ENCODE data around the gene ST14. TPM values are rescaled to one million over a fixed set of nuclear protein-coding genes. Genes with fewer than 3 reads are reported as not detected.

ST14 gene
- total and polyA plus RNA-seq, 2 donors (not counting 3 experiments of a cell fraction or from before 2014, with no cell fraction given): 0.08 TPM; not detected in 1

- intact Hi-C loops (cut with micrococcal nuclease) (no loop called here), dilution Hi-C loops (cut with MboI; ENCODE audit: extremely low pct_ligation_motif_present, low sequenced_read_pairs) (no loop called here)
- Histone ChIP-seq H3K4me1 (ENCODE audit: control insufficient read depth, extremely low read depth, insufficient read depth, low read length) (no peaks in the 10 kb centered on the region), H3K4me3 (replicated peaks in 1 of 3; ENCODE audit: insufficient read depth in 1 of 3, low read depth in 1 of 3, low read length in 3 of 3) (no peak overlapping the region), H3K79me2 (ENCODE audit: control insufficient read depth, insufficient read depth, low read length) (no peaks in the 10 kb centered on the region), H3K36me3 (ENCODE audit: control insufficient read depth in 2 of 2, extremely low read depth in 1 of 2, insufficient read depth in 2 of 2, low read length in 2 of 2) (no peaks in the 10 kb centered on the region), H3K27me3 (ENCODE audit: control insufficient read depth in 2 of 2, insufficient read depth in 2 of 2, low read length in 2 of 2) (no peaks in the 10 kb centered on the region), H3K27ac (ENCODE audit: insufficient read depth, low read depth, low read length) (no peak overlapping the region), H3K4me2 (ENCODE audit: insufficient read depth, low read length) (no peak overlapping the region), H3K9me3 (replicated peaks; ENCODE audit: control insufficient read depth, insufficient read depth, low read length) (no peaks in the 10 kb centered on the region), H2AFZ (ENCODE audit: low read depth, low read length) (no peak overlapping the region), H3K9me1 (replicated peaks; ENCODE audit: control insufficient read depth, extremely low read depth, insufficient read depth, low read length) (no peaks in the 10 kb centered on the region), H3K9ac (replicated peaks; ENCODE audit: extremely low read depth, insufficient read depth, low read length) (no peak overlapping the region), H4K20me1 (replicated peaks; ENCODE audit: control insufficient read depth, extremely low read depth, insufficient read depth, low read length) (no peaks in the 10 kb centered on the region)
- TF ChIP-seq FOS (IDR thresholded peaks at IDR 0.05; ENCODE audit: borderline replicate concordance, insufficient read depth, low read length): no peak
- TF ChIP-seq POLR2AphosphoS5 (IDR thresholded peaks at IDR 0.05; ENCODE audit: insufficient read depth, low read depth, low read length): no peak
- TF ChIP-seq GATA2 (IDR thresholded peaks at IDR 0.05; ENCODE audit: insufficient read depth, insufficient read length, low read depth, low read length): no peak
- TF ChIP-seq POLR2A (IDR thresholded peaks at IDR 0.05; ENCODE audit: low read depth, low read length): no peak
- TF ChIP-seq MAX (IDR thresholded peaks at IDR 0.05; ENCODE audit: insufficient read depth, insufficient read length): no peak
- FAIRE-seq (no peak), DNase-seq (ENCODE audit: low read depth, low spot score) (no peak)
- BruUV-seq (replicated peaks): no TSS peak
- ChIA-PET CTCF (interaction anchor here (0.6 kb wide), 1 partner anchor 15 kb away, joined by 3 read pairs; no protein-coding TSS in a partner anchor), POLR2A (no interaction called here)
Observed at GRCh38 chr11:130198292-130198691, 38.7 kb downstream of the ST14 start.

- no peaks in the 10 kb centered on the region for H3K79me2 ChIP-seq (ENCODE audit: control insufficient read depth, insufficient read depth, low read length)
- no peak overlapping the region for H3K27ac ChIP-seq (ENCODE audit: insufficient read depth, low read depth, low read length)
- H3K9me3 ChIP-seq (replicated peaks; ENCODE audit: control insufficient read depth, insufficient read depth, low read length): no peaks in the 10 kb centered on the region
- no peak overlapping the region for H3K4me2 ChIP-seq (ENCODE audit: insufficient read depth, low read length)
- no peaks in the 10 kb centered on the region for H3K9me1 ChIP-seq (replicated peaks; ENCODE audit: control insufficient read depth, extremely low read depth, insufficient read depth, low read length)
- ChIA-PET CTCF (no interaction called here), POLR2A (no interaction called here)
- BruUV-seq (replicated peaks): no TSS peak
- no peaks in the 10 kb centered on the region for H3K4me1 ChIP-seq (ENCODE audit: control insufficient read depth, extremely low read depth, insufficient read depth, low read length)
- H3K4me3 ChIP-seq (replicated peaks in 1 of 3; ENCODE audit: insufficient read depth in 1 of 3, low read depth in 1 of 3, low read length in 3 of 3): no peak overlapping the region
- dilution Hi-C loops (cut with MboI; ENCODE audit: extremely low pct_ligation_motif_present, low sequenced_read_pairs): no loop called here
- no peaks in the 10 kb centered on the region for H3K27me3 ChIP-seq (ENCODE audit: control insufficient read depth in 2 of 2, insufficient read depth in 2 of 2, low read length in 2 of 2)
- FAIRE-seq (no peak), DNase-seq (ENCODE audit: low read depth, low spot score) (no peak)
- intact Hi-C loops (cut with micrococcal nuclease): no loop called here
- H3K9ac ChIP-seq (replicated peaks; ENCODE audit: extremely low read depth, insufficient read depth, low read length): no peak overlapping the region
- no peak overlapping the region for H2AFZ ChIP-seq (ENCODE audit: low read depth, low read length)
- no peaks in the 10 kb centered on the region for H3K36me3 ChIP-seq (ENCODE audit: control insufficient read depth in 2 of 2, extremely low read depth in 1 of 2, insufficient read depth in 2 of 2, low read length in 2 of 2)
- H4K20me1 ChIP-seq (replicated peaks; ENCODE audit: control insufficient read depth, extremely low read depth, insufficient read depth, low read length): no peaks in the 10 kb centered on the region
- no peak for TF ChIP-seq FOS (IDR thresholded peaks at IDR 0.05; ENCODE audit: borderline replicate concordance, insufficient read depth, low read length)
- TF ChIP-seq POLR2A (IDR thresholded peaks at IDR 0.05; ENCODE audit: low read depth, low read length): no peak
- no peak for TF ChIP-seq POLR2AphosphoS5 (IDR thresholded peaks at IDR 0.05; ENCODE audit: insufficient read depth, low read depth, low read length)
- no peak for TF ChIP-seq MAX (IDR thresholded peaks at IDR 0.05; ENCODE audit: insufficient read depth, insufficient read length)
- no peak for TF ChIP-seq EZH2 (IDR thresholded peaks at IDR 0.05; ENCODE audit: borderline replicate concordance, low read depth, low read length, severe bottlenecking)
- TF ChIP-seq JUN (IDR thresholded peaks at IDR 0.05; ENCODE audit: borderline replicate concordance, insufficient read depth, insufficient read length, low read depth): no peak
- TF ChIP-seq GATA2 (IDR thresholded peaks at IDR 0.05; ENCODE audit: insufficient read depth, insufficient read length, low read depth, low read length): no peak
- no peak for TF ChIP-seq CTCF (IDR thresholded peaks at IDR 0.05; ENCODE audit: extremely low read depth in 1 of 2, insufficient read depth in 1 of 2, low read depth in 1 of 2, low read length in 2 of 2)
- no peak for TF ChIP-seq MYC (IDR thresholded peaks at IDR 0.05; ENCODE audit: low read depth, low read length)
Observed at GRCh38 chr11:130198964-130199363, 39.4 kb downstream of the ST14 start.
